ENCODE measurements around the gene OXCT2. TPM values are rescaled to one million over a fixed set of nuclear protein-coding genes. Genes with fewer than 3 reads are reported as not detected.
"Not testable (repeated sequence)": the region's sequence is repeated elsewhere in the genome, so short reads cannot be mapped to it uniquely, and the experiment has no call there.

The OXCT2 gene
- total and polyA plus RNA-seq, 12 donors = 0.85 to 5.4 (median 2.2) TPM

GRCh38 chr1:39766466-39766865, 4.7 kb downstream of the OXCT2 start:
- H3K4me3 ChIP-seq; H3K27me3 ChIP-seq; H3K9me3 ChIP-seq; H3K4me1 ChIP-seq; H3K36me3 ChIP-seq; H3K27ac ChIP-seq; DNase-seq; intact Hi-C loops (cut with DNase I); ATAC-seq: not testable (repeated sequence)
- 59 to 67% methylated on average over 1 of the region's 5 CpGs for WGBS, 2 donors

GRCh38 chr1:39764512-39764911, 6.6 kb downstream of the OXCT2 start:
- not testable (repeated sequence) for H3K27me3 ChIP-seq, H3K4me3 ChIP-seq, H3K27ac ChIP-seq, H3K4me1 ChIP-seq, H3K9me3 ChIP-seq, DNase-seq
- ATAC-seq = peak in 3 of 8 donors; percentile 8 to 24 (median 22)
- intact Hi-C loops (cut with DNase I) = loop anchor here in 1 of 10 donors (5.0 kb wide), 1 partner anchor 242 kb away; no protein-coding TSS in a partner anchor
- 92 to 100% methylated on average over 2 to 12 of the region's 19 CpGs for WGBS, 2 donors
- H3K36me3 ChIP-seq = peaks cover 0 to 14% (median 0%) of the 10 kb centered on the region in 9 donors

- H3K36me3 ChIP-seq = peaks cover 0 to 21% (median 0%) of the 10 kb centered on the region in 9 donors
- H3K4me1 ChIP-seq, H3K27me3 ChIP-seq, H3K4me3 ChIP-seq, H3K9me3 ChIP-seq, H3K27ac ChIP-seq, DNase-seq: not testable (repeated sequence)
- intact Hi-C loops (cut with DNase I) = loop anchor here in 1 of 10 donors (5.0 kb wide), 1 partner anchor 241 kb away; no protein-coding TSS in a partner anchor
- peak in 3 of 8 donors; percentile 5 to 21 (median 6) for ATAC-seq
- WGBS, 2 donors = 79% methylated on average over 15 of the region's 18 CpGs
These were observed 7.4 kb downstream of the OXCT2 start for GRCh38 chr1:39763619-39764374.

GRCh38 chr1:39762550-39763540, 8.3 kb downstream of the OXCT2 start:
- H3K27me3 ChIP-seq = no peaks in the 10 kb centered on the region
- no peak overlapping the region for H3K27ac ChIP-seq
- DNase-seq (no peak), ATAC-seq (no peak)
- H3K4me3 ChIP-seq = no peak overlapping the region
- peaks cover 0 to 31% (median 0%) of the 10 kb centered on the region in 9 donors for H3K36me3 ChIP-seq
- intact Hi-C loops (cut with DNase I) = loop anchor here in 1 of 10 donors (5.0 kb wide), 1 partner anchor 241 kb away; no protein-coding TSS in a partner anchor
- TF ChIP-seq CTCF (IDR thresholded peaks at IDR 0.05) = no peak
- WGBS, 2 donors = 91% methylated on average over 26 to 30 of the region's 30 CpGs
- no peaks in the 10 kb centered on the region for H3K4me1 ChIP-seq
- no peaks in the 10 kb centered on the region for H3K9me3 ChIP-seq

- WGBS, 2 donors = 72 to 77% methylated on average over 16 of the region's 16 CpGs
- ATAC-seq (no peak), DNase-seq (no peak)
- H3K36me3 ChIP-seq = peaks cover 0 to 42% (median 0%) of the 10 kb centered on the region in 9 donors
- TF ChIP-seq CTCF (IDR thresholded peaks at IDR 0.05) = no peak
- intact Hi-C loops (cut with DNase I) = loop anchor here in 1 of 10 donors (5.0 kb wide), 1 partner anchor 239 kb away; no protein-coding TSS in a partner anchor
- H3K4me1 ChIP-seq = no peaks in the 10 kb centered on the region
- no peak overlapping the region for H3K27ac ChIP-seq
- H3K27me3 ChIP-seq = no peaks in the 10 kb centered on the region
- H3K4me3 ChIP-seq = no peak overlapping the region
- no peaks in the 10 kb centered on the region for H3K9me3 ChIP-seq
These were observed 9.4 kb downstream of the OXCT2 start for GRCh38 chr1:39761557-39762260.

All from heart right ventricle (tissue), 16 donors.